Purkinje cell (primary cell): ENCODE measurements around the gene NAPG. TPM values are rescaled to one million over a fixed set of nuclear protein-coding genes. Genes with fewer than 3 reads are reported as not detected.

Experiments used
- polyA plus RNA-seq: library from polyadenylated mRNA; unstranded; fragments of >200 nt; fragmentation: Nextera tagmentation; gene quantifications from 2 replicates; pipeline ENCODE4 v1.2.1, GENCODE V29; 2014

The NAPG gene
- 67.8 and 101 TPM in 2 replicates for polyA plus RNA-seq

GRCh38 chr18:10525697-10526560 is at the start of gene NAPG:
NAPG (plus strand) TSS chr18:10526027; CDS start chr18:10526103, 76 bp downstream.

Other genes with a start within 250 kb of the NAPG start
- gene APCDD1, start 71.4 kb upstream of the NAPG start, polyA plus RNA-seq = 1.1 and 3.3 TPM in 2 replicates